ENCODE results near the gene PRDX6. TPM values are rescaled to one million over a fixed set of nuclear protein-coding genes. Genes with fewer than 3 reads are reported as not detected.
"Not testable (repeated sequence)": the region's sequence is repeated elsewhere in the genome, so short reads cannot be mapped to it uniquely, and the experiment has no call there.

The PRDX6 gene
- total RNA-seq, 4 donors from 2014 or later: 150 to 540 (median 469) TPM

- TF ChIP-seq POLR2AphosphoS5 (IDR thresholded peaks at IDR 0.05): no peak
- TF ChIP-seq CTCF (IDR thresholded peaks at IDR 0.05): no peak
- DNase-seq: no peak
- no peak overlapping the region for H3K4me3 ChIP-seq
- in situ Hi-C loops (cut with MboI; ENCODE audit: low pct_ligation_motif_present in 1 of 4, low pct_unique_long_range_greater_than_20kb in 1 of 4, low sequenced_read_pairs in 3 of 4) (no loop called here), intact Hi-C loops (cut with DNase I; ENCODE audit: low total_unique reads) (no loop called here)
- H3K27ac ChIP-seq: no peak overlapping the region
- no peaks in the 10 kb centered on the region for H3K4me1 ChIP-seq
- no peaks in the 10 kb centered on the region for H3K27me3 ChIP-seq
- no peaks in the 10 kb centered on the region for H3K9me3 ChIP-seq
- H3K36me3 ChIP-seq: no peaks in the 10 kb centered on the region
These were observed 23.2 kb upstream of the PRDX6 start for GRCh38 chr1:173453982-173454381.

GRCh38 chr1:173454966-173455524, 22.1 kb upstream of the PRDX6 start:
- Histone ChIP-seq H3K9me3 (no peaks in the 10 kb centered on the region), H3K36me3 (no peaks in the 10 kb centered on the region), H3K4me1 (no peaks in the 10 kb centered on the region), H3K27me3 (no peaks in the 10 kb centered on the region), H3K27ac (no peak overlapping the region), H3K4me3 (no peak overlapping the region)
- WGBS, 2 donors (ENCODE audit: low coverage in 1 of 2): 84 to 100% methylated on average over 3 to 4 of the region's 4 CpGs
- in situ Hi-C loops (cut with MboI; ENCODE audit: low pct_ligation_motif_present in 1 of 4, low pct_unique_long_range_greater_than_20kb in 1 of 4, low sequenced_read_pairs in 3 of 4) (no loop called here), intact Hi-C loops (cut with DNase I; ENCODE audit: low total_unique reads) (no loop called here)
- DNase-seq: no peak
- TF ChIP-seq POLR2A (IDR thresholded peaks at IDR 0.05) (no peak), POLR2AphosphoS5 (IDR thresholded peaks at IDR 0.05) (no peak), EP300 (IDR thresholded peaks at IDR 0.05; ENCODE audit: low read depth) (no peak), CTCF (IDR thresholded peaks at IDR 0.05) (no peak)

GRCh38 chr1:173459885-173460284, 17.2 kb upstream of the PRDX6 start:
- 60 to 87% methylated on average over 1 to 4 of the region's 4 CpGs for WGBS, 2 donors (ENCODE audit: low coverage in 1 of 2)
- H3K4me3 ChIP-seq: no peak overlapping the region
- no peaks in the 10 kb centered on the region for H3K4me1 ChIP-seq
- H3K36me3 ChIP-seq: peaks cover 0 to 4% (median 2%) of the 10 kb centered on the region in 4 donors
- no peak overlapping the region for H3K27ac ChIP-seq
- no peaks in the 10 kb centered on the region for H3K27me3 ChIP-seq
- H3K9me3 ChIP-seq: peaks cover 0 to 3% of the 10 kb centered on the region in 2 donors
- TF ChIP-seq POLR2AphosphoS5 (IDR thresholded peaks at IDR 0.05): no peak
- no peak for DNase-seq
- intact Hi-C loops (cut with DNase I; ENCODE audit: low total_unique reads) (no loop called here), in situ Hi-C loops (cut with MboI; ENCODE audit: low pct_ligation_motif_present in 1 of 4, low pct_unique_long_range_greater_than_20kb in 1 of 4, low sequenced_read_pairs in 3 of 4) (no loop called here)

GRCh38 chr1:173462666-173463065, 14.5 kb upstream of the PRDX6 start:
- H3K27me3 ChIP-seq; H3K4me1 ChIP-seq; H3K4me3 ChIP-seq; H3K27ac ChIP-seq; DNase-seq; intact Hi-C loops (cut with DNase I; ENCODE audit: low total_unique reads); in situ Hi-C loops (cut with MboI; ENCODE audit: low pct_ligation_motif_present in 1 of 4, low pct_unique_long_range_greater_than_20kb in 1 of 4, low sequenced_read_pairs in 3 of 4); H3K36me3 ChIP-seq: not testable (repeated sequence)
- H3K9me3 ChIP-seq: peaks cover 0 to 11% of the 10 kb centered on the region in 2 donors
- WGBS, 2 donors (ENCODE audit: low coverage in 1 of 2): 91% methylated on average over 2 of the region's 2 CpGs; no CpG with 5 or more reads in 1 of the 2 donors

- H3K4me1 ChIP-seq; H3K36me3 ChIP-seq; H3K27me3 ChIP-seq; in situ Hi-C loops (cut with MboI; ENCODE audit: low pct_ligation_motif_present in 1 of 4, low pct_unique_long_range_greater_than_20kb in 1 of 4, low sequenced_read_pairs in 3 of 4); DNase-seq; intact Hi-C loops (cut with DNase I; ENCODE audit: low total_unique reads); H3K4me3 ChIP-seq; H3K27ac ChIP-seq: not testable (repeated sequence)
- WGBS, 2 donors (ENCODE audit: low coverage in 1 of 2): 57 to 80% methylated on average over 2 of the region's 2 CpGs
- peaks cover 0 to 11% of the 10 kb centered on the region in 2 donors for H3K9me3 ChIP-seq
These were observed 12.9 kb upstream of the PRDX6 start for GRCh38 chr1:173464185-173464584.

GRCh38 chr1:173467426-173467825, 9.7 kb upstream of the PRDX6 start:
- H3K9me3 ChIP-seq: peaks cover 7 to 18% of the 10 kb centered on the region in 2 donors
- in situ Hi-C loops (cut with MboI; ENCODE audit: low pct_ligation_motif_present in 1 of 4, low pct_unique_long_range_greater_than_20kb in 1 of 4, low sequenced_read_pairs in 3 of 4): no loop called here
- H3K4me3 ChIP-seq: no peak overlapping the region
- H3K4me1 ChIP-seq: no peaks in the 10 kb centered on the region
- intact Hi-C loops (cut with DNase I; ENCODE audit: low total_unique reads): no loop called here
- no peaks in the 10 kb centered on the region for H3K27me3 ChIP-seq
- peaks cover 0 to under 1% (median 0%) of the 10 kb centered on the region in 4 donors for H3K36me3 ChIP-seq
- no peak for DNase-seq
- no peak overlapping the region for H3K27ac ChIP-seq
- no peak for TF ChIP-seq CTCF (IDR thresholded peaks at IDR 0.05)
- TF ChIP-seq POLR2AphosphoS5 (IDR thresholded peaks at IDR 0.05): no peak
- no peak for TF ChIP-seq EP300 (IDR thresholded peaks at IDR 0.05; ENCODE audit: low read depth)
- TF ChIP-seq POLR2A (IDR thresholded peaks at IDR 0.05): no peak
- WGBS, 2 donors (ENCODE audit: low coverage in 1 of 2): 91 to 100% methylated on average over 4 of the region's 4 CpGs

All from transverse colon (tissue), 4 donors.